Cardiac fibroblast (primary cell): Measurements from ENCODE around the gene RABEP2.

Experiments used
- DNase-seq, 2 donors: peaks; one replicate each; pipeline versions ENCODE4 v3.0.0 to v3.0.0-alpha.2; 2010; ENCODE audit warnings: low read depth in 2 of 2
- H3K4me3 ChIP-seq, 2 donors: replicated peaks in 1 of 2; 1 replicate in 1 of 2; 2 replicates in 1 of 2; pipeline ENCODE4 v1.5.1; 2011; ENCODE audit warnings: low read depth in 2 of 2, low read length in 2 of 2, mild to moderate bottlenecking in 2 of 2, moderate library complexity in 1 of 2
- CTCF ChIP-seq: IDR thresholded peaks from one replicate; pipeline ENCODE4 v1.5.1; 2011; ENCODE audit warnings: low read depth, mild to moderate bottlenecking, low read length, inconsistent platforms

Gene RABEP2

GRCh38 chr16:28913946-28914724, 10.9 kb downstream of the RABEP2 start:
- TF ChIP-seq CTCF: no peak
- no peak for DNase-seq
- no peak overlapping the region for H3K4me3 ChIP-seq

- DNase-seq: no peak
- TF ChIP-seq CTCF: no peak
- no peak overlapping the region for H3K4me3 ChIP-seq
Observed at GRCh38 chr16:28912558-28912957, 12.5 kb downstream of the RABEP2 start.

GRCh38 chr16:28910086-28911031, 14.7 kb downstream of the RABEP2 start:
- H3K4me3 ChIP-seq: no peak overlapping the region
- TF ChIP-seq CTCF: no peak
- no peak for DNase-seq

- no peak for DNase-seq
- no peak overlapping the region for H3K4me3 ChIP-seq
- TF ChIP-seq CTCF: no peak
Observed at GRCh38 chr16:28905800-28906372, 19.2 kb downstream of the RABEP2 start.

GRCh38 chr16:28905229-28905754, 19.7 kb downstream of the RABEP2 start:
- no peak overlapping the region for H3K4me3 ChIP-seq
- DNase-seq: no peak
- TF ChIP-seq CTCF: no peak

GRCh38 chr16:28904828-28905227, 20.2 kb downstream of the RABEP2 start:
- H3K4me3 ChIP-seq: no peak overlapping the region
- TF ChIP-seq CTCF: no peak
- DNase-seq: no peak
